Esophagus muscularis mucosa (tissue), 4 donors: ENCODE results near the gene ULK2. TPM values are rescaled to one million over a fixed set of nuclear protein-coding genes. Genes with fewer than 3 reads are reported as not detected.
A peak's percentile ranks its signal among the peaks of the same experiment; 100 is the strongest.

Source experiments
- DNase-seq: peaks from one replicate; pipeline ENCODE4 v3.0.0-alpha.2; 2017; ENCODE audit errors: extremely low spot score
- H3K27ac ChIP-seq, 4 donors: fragments of 200-600 bp; sonication (generic); replicated peaks in 1 of 4; 1 replicate in 3 of 4; 2 replicates in 1 of 4; pipeline ENCODE4 v1.5.1; 2016 to 2019; ENCODE audit warnings: mild to moderate bottlenecking in 1 of 4
- H3K27me3 ChIP-seq, 4 donors: fragments of 200-600 bp; sonication (generic); one replicate each; pipeline versions ENCODE4 v1.5.1 to v1.6.0; 2016 to 2019
- H3K36me3 ChIP-seq, 4 donors: fragments of 200-600 bp; sonication (generic); one replicate each; pipeline ENCODE4 v1.5.1; 2016 to 2019
- H3K4me1 ChIP-seq, 4 donors: fragments of 200-600 bp; sonication (generic); one replicate each; pipeline ENCODE4 v1.5.1; 2016 to 2019
- H3K4me3 ChIP-seq, 4 donors: fragments of 200-600 bp; sonication (generic); 1 replicate in 2 of 4; 2 replicates in 2 of 4; pipeline ENCODE4 v1.5.1; 2016 to 2019; ENCODE audit warnings: mild to moderate bottlenecking in 4 of 4, moderate library complexity in 1 of 4
- H3K9me3 ChIP-seq, 4 donors: fragments of 200-600 bp; sonication (generic); 1 replicate in 3 of 4; 2 replicates in 1 of 4; pipeline ENCODE4 v1.5.1; 2016 to 2019
- CTCF ChIP-seq, 3 experiments: fragments of 200-600 bp in 2 of 3; fragments of 450-650 bp in 1 of 3; sonication (generic) in 2 of 3; IDR thresholded peaks; one replicate each; pipeline ENCODE4 v1.5.1; 2017 to 2019; ENCODE audit warnings: antibody characterized with exemption in 3 of 3, mild to moderate bottlenecking in 2 of 3, moderate library complexity in 1 of 3
- EP300 ChIP-seq: sonication (generic); formaldehyde crosslinking; IDR thresholded peaks from one replicate; pipeline ENCODE4 v1.6.1; 2017; ENCODE audit warnings: antibody characterized with exemption
- POLR2A ChIP-seq: fragments of 450-650 bp; IDR thresholded peaks from one replicate; pipeline ENCODE4 v1.6.1; 2017; ENCODE audit warnings: antibody characterized with exemption, moderate library complexity, mild to moderate bottlenecking, low read depth
- POLR2AphosphoS5 ChIP-seq, 2 donors: sonication (generic); formaldehyde crosslinking; IDR thresholded peaks; one replicate each; pipeline ENCODE4 v1.6.1; 2017; ENCODE audit warnings: antibody characterized with exemption in 2 of 2
- WGBS: methylation state at CpG from one replicate; pipeline ENCODE4 v1.1.5; 2018; 5-methylcytosine and 5-hydroxymethylcytosine counted together
- intact Hi-C: fragments of 100-400 bp; cut with DNase I; formaldehyde crosslinking; loops from one replicate; pipeline ENCODE4 v1.15.1; 2023
- total RNA-seq, 4 donors: library from RNA; depleted of rRNA; stranded (reverse); fragments of >200 nt; gene quantifications; one replicate each; pipeline versions ENCODE4 v1.1.0 to v1.2.1, GENCODE V29; 2016

ULK2 gene
- total RNA-seq: 10 to 100 TPM; 27.8 to 59.0 (median 43.1) TPM

GRCh38 chr17:19867329-19868078 lies at the start of gene ULK2:
TSS of gene ULK2 (minus strand) at chr17:19867936. CDS start at chr17:19867417, 519 bp downstream.
- WGBS: no CpG with 5 or more reads among the region's 111 CpGs
- H3K36me3 ChIP-seq: peaks cover 0 to 7% (median 2%) of the 10 kb centered on the region in 4 donors
- no peaks in the 10 kb centered on the region for H3K9me3 ChIP-seq
- no peak for TF ChIP-seq EP300
- TF ChIP-seq CTCF (IDR thresholded peaks at IDR 0.05): peak in 2 of 3 experiments; percentile 30 to 39
- TF ChIP-seq POLR2A: no peak
- peak; percentile 81 to 88 for TF ChIP-seq POLR2AphosphoS5 (IDR thresholded peaks at IDR 0.05)
- peak within 1 kb of the TSS; percentile 86 to 92 (median 90) for H3K27ac ChIP-seq
- intact Hi-C loops: loop anchor here (5.0 kb wide), 1 partner anchor 35 kb away; no protein-coding TSS in a partner anchor
- no peak for DNase-seq
- H3K27me3 ChIP-seq: no peaks in the 10 kb centered on the region
- peaks cover 17 to 27% (median 23%) of the 10 kb centered on the region in 4 donors for H3K4me1 ChIP-seq
- H3K4me3 ChIP-seq: peak within 1 kb of the TSS; percentile 83 to 98 (median 94)

GRCh38 chr17:19915245-19915978 lies 47.7 kb upstream of the ULK2 start:
- no peak for TF ChIP-seq EP300
- no peak for TF ChIP-seq CTCF (IDR thresholded peaks at IDR 0.05)
- no peak for TF ChIP-seq POLR2AphosphoS5 (IDR thresholded peaks at IDR 0.05)
- TF ChIP-seq POLR2A: no peak
- Histone ChIP-seq H3K9me3 (no peaks in the 10 kb centered on the region), H3K4me3 (no peak overlapping the region), H3K4me1 (no peaks in the 10 kb centered on the region), H3K27ac (no peak overlapping the region), H3K36me3 (peaks cover 28 to 99% (median 85%) of the 10 kb centered on the region in 4 donors), H3K27me3 (no peaks in the 10 kb centered on the region)
- WGBS: 96% methylated on average over 2 of the region's 2 CpGs
- intact Hi-C loops: no loop called here
- DNase-seq: no peak

GRCh38 chr17:19911033-19911432 lies 43.3 kb upstream of the ULK2 start:
- WGBS: 91% methylated on average over 2 of the region's 2 CpGs
- Histone ChIP-seq H3K27ac (no peak overlapping the region), H3K27me3 (no peaks in the 10 kb centered on the region), H3K4me3 (no peak overlapping the region), H3K36me3 (peaks cover 20 to 97% (median 82%) of the 10 kb centered on the region in 4 donors), H3K4me1 (no peaks in the 10 kb centered on the region), H3K9me3 (no peaks in the 10 kb centered on the region)
- intact Hi-C loops: no loop called here
- TF ChIP-seq CTCF (IDR thresholded peaks at IDR 0.05) (no peak), EP300 (no peak), POLR2A (no peak), POLR2AphosphoS5 (IDR thresholded peaks at IDR 0.05) (no peak)
- DNase-seq: no peak

DNA sequence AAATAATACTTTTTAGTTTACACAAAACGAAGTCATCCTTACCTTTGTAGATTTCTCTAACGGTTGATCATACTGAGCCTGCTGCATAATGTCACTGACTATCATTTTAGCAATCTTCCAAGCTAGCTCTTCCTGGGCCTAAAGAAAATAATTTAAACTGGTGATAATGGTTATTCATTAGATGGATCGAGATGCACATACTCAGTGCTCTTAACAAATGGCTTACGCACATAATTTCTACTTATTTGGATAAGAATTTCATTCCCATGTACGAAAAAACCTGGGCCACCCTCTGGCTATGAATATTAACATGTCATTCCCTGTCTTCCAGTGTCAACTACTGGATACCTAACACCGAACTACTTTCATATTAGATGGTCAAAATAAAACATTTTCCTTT lies 41.4 kb upstream of the ULK2 start:
- Histone ChIP-seq H3K27ac (no peak overlapping the region), H3K4me1 (peaks cover 0 to 8% (median 5%) of the 10 kb centered on the region in 4 donors), H3K36me3 (peaks cover 31 to 97% (median 80%) of the 10 kb centered on the region in 4 donors), H3K27me3 (no peaks in the 10 kb centered on the region), H3K9me3 (no peaks in the 10 kb centered on the region), H3K4me3 (no peak overlapping the region)
- TF ChIP-seq EP300: no peak
- no peak for TF ChIP-seq POLR2AphosphoS5 (IDR thresholded peaks at IDR 0.05)
- TF ChIP-seq CTCF (IDR thresholded peaks at IDR 0.05): no peak
- TF ChIP-seq POLR2A: no peak
- DNase-seq: no peak
- intact Hi-C loops: no loop called here
- 86% methylated on average over 6 of the region's 6 CpGs for WGBS
